ENCODE measurements around the gene ACSS2. TPM values are rescaled to one million over a fixed set of nuclear protein-coding genes. Genes with fewer than 3 reads are reported as not detected.

Gene ACSS2
- total RNA-seq, 1 donor from 2014 or later: 149 TPM

GRCh38 chr20:34938466-34939163, 62.2 kb downstream of the ACSS2 start:
- ATAC-seq (peak; percentile 81), DNase-seq (ENCODE audit: missing footprints) (peak; percentile 84)
- intact Hi-C loops (cut with DNase I): no loop called here

DNA sequence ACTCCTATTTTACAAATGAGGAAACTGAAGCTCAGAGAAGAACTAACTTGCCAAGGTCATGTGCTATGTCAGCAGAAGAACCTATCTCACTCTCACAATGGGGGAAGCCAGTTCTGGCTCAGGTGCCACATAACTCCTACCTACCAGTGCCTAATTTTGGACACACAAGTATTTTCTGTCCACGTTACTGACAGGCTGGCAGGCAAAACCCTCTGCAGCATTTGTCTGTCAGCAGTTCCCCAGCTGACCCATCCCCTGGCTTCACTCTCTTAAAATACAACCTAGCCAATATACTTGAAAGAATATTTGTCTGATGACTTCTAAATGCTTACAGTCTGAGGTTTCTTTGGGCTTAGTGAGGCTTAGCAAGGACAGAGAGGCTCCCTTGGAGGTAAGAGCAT, 63.7 kb downstream of the ACSS2 start:
- intact Hi-C loops (cut with DNase I): loop anchor here (5.0 kb wide), 1 partner anchor 33 kb away; no protein-coding TSS in a partner anchor
- peak; percentile 81 for ATAC-seq
- no peak for DNase-seq (ENCODE audit: missing footprints)

GRCh38 chr20:34941226-34941625, 64.8 kb downstream of the ACSS2 start:
- ATAC-seq (no peak), DNase-seq (ENCODE audit: missing footprints) (no peak)
- intact Hi-C loops (cut with DNase I): loop anchor here (5.0 kb wide), 1 partner anchor 34 kb away; no protein-coding TSS in a partner anchor

DNA sequence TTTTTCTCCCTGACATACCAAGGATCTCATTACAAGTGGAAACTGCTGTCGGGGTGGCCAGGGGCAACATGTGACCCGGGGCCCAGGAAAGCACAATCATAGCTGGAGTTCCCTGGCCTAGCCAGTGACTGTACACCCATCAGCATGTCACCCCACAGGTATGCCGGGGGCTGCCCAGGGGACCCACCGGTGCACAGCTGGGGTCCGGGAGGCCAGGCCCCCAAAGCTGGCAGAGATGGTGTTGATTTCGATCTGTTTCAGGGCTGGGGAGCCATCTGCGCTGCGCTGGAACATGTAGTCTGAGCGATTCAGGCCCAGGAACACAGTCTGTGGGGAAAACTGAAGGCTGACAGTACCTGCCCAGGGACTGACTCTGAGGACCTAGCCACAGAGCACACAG, 65.9 kb downstream of the ACSS2 start:
- intact Hi-C loops (cut with DNase I): loop anchor here (5.0 kb wide), 1 partner anchor 35 kb away; no protein-coding TSS in a partner anchor
- no peak for DNase-seq (ENCODE audit: missing footprints)
- no peak for ATAC-seq

- ATAC-seq (no peak), DNase-seq (ENCODE audit: missing footprints) (no peak)
- intact Hi-C loops (cut with DNase I): loop anchor here (5.0 kb wide), 1 partner anchor 37 kb away; no protein-coding TSS in a partner anchor
Measured at GRCh38 chr20:34943808-34944567, 67.6 kb downstream of the ACSS2 start.

DNA sequence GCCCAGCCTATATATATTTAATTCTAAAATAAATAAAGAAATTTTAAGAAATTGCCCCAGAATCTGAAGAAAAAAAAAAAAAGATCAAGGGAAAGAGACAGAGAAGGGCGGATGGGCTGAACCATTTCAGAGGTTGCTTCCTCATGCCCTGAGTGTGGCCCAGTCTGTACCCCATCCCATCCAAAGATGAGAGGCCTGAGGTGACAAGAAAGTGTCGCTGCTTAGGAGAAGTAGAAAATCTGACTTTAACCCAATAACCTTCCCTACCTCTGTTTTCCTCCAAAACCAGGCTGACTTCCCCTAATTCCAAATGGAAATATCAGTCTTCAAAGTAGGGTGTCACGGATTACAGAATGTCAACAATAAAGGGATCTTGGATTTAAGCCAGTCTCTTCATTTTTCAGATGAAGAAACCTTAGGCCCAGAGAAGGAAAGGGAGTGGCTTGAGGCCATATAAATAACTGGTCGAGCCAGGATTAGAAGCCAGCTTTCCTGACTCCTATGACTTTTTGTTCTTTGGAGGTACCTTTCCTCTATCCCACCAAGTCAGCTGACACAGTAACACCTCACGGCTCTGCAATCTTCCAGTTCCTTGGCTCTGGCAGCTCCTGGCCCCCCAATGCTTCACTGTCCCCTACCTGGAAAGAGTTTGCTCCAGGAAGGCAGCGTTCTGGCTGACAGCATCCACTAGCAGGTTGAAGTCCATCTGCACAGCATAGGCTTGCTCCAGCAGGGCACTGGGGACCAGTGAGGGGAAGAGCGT, 69.1 kb downstream of the ACSS2 start:
- intact Hi-C loops (cut with DNase I): no loop called here
- ATAC-seq: no peak
- no peak for DNase-seq (ENCODE audit: missing footprints)

- DNase-seq (ENCODE audit: missing footprints): no peak
- intact Hi-C loops (cut with DNase I): no loop called here
- ATAC-seq: no peak
Measured at GRCh38 chr20:34946661-34947060, 70.2 kb downstream of the ACSS2 start.

- intact Hi-C loops (cut with DNase I): no loop called here
- no peak for DNase-seq (ENCODE audit: missing footprints)
- ATAC-seq: no peak
Measured at GRCh38 chr20:34947336-34947735, 70.9 kb downstream of the ACSS2 start.

- DNase-seq (ENCODE audit: missing footprints) (no peak), ATAC-seq (no peak)
- intact Hi-C loops (cut with DNase I): no loop called here
Measured at GRCh38 chr20:34948030-34948429, 71.6 kb downstream of the ACSS2 start.

DNA sequence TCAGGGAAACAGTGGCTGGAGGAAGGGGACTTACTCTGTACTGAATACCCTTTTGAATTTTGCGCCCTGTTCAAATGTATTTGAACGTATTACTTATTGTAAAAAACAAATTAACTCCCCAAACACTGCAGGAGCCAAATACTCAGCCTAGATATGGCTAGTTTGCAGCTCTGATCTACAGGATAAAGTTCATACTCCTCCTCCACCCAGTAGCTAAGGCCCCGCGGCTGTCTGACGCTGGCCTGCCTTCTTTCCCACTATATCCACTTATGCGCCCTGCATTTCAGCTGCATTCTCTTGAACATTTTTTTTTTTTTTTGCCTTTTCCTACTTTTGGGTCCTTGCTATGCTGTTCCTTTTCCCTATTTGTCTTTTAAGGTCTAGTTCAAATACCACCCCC, 72.7 kb downstream of the ACSS2 start:
- intact Hi-C loops (cut with DNase I): no loop called here
- no peak for ATAC-seq
- DNase-seq (ENCODE audit: missing footprints): no peak

- ATAC-seq (no peak), DNase-seq (ENCODE audit: missing footprints) (no peak)
- intact Hi-C loops (cut with DNase I): loop anchor here (10.0 kb wide), 1 partner anchor 324 kb away; the partner anchor contains the start of gene MMP24OS
Measured at GRCh38 chr20:34951252-34951651, 74.8 kb downstream of the ACSS2 start.

- peak; percentile 77 for DNase-seq (ENCODE audit: missing footprints)
- intact Hi-C loops (cut with DNase I): loop anchor here (10.0 kb wide), 1 partner anchor 323 kb away; the partner anchor contains the start of gene MMP24OS
- no peak for ATAC-seq
Measured at GRCh38 chr20:34951652-34952051, 75.2 kb downstream of the ACSS2 start.

DNA sequence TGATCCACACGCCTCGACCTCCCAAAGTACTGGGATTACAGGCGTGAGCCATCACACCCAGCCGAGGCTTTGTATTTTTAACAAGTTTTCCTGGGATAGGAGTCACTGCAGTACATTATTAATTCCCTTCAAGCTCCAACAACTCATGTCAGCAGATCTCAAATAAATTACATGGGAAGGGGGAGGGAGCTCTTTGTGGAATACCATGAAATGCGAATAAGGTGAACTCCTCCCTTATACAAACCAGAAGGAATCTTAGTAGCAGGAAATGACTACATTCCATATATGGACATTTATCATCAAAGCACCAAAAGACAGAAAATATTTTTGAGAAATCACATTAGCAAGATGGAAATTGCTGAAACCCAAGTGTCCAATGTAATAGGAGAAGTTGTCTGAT, 76.3 kb downstream of the ACSS2 start:
- no peak for DNase-seq (ENCODE audit: missing footprints)
- intact Hi-C loops (cut with DNase I): loop anchor here (10.0 kb wide), 1 partner anchor 322 kb away; the partner anchor contains the start of gene MMP24OS
- ATAC-seq: no peak

GRCh38 chr20:34953960-34954359, 77.5 kb downstream of the ACSS2 start:
- DNase-seq (ENCODE audit: missing footprints) (no peak), ATAC-seq (no peak)
- intact Hi-C loops (cut with DNase I): loop anchor here (10.0 kb wide), 1 partner anchor 321 kb away; the partner anchor contains the start of gene MMP24OS

DNA sequence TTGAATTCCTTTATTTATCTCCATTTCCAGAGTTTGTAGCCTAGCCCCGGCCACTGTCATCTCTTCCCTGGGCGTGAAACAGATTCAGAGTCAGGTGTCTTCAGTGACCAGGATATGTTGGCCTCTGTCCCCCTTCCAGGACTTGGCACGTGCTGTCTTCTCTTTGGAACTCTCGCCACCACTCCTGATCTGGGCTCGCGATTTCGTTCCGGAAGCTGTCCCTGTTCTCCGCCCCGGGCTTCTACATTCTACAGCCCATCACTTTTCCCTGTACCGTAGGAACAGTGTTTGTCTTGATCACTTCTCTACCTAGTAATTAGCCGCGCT, 78.5 kb downstream of the ACSS2 start:
- ATAC-seq (no peak), DNase-seq (ENCODE audit: missing footprints) (no peak)

DNA sequence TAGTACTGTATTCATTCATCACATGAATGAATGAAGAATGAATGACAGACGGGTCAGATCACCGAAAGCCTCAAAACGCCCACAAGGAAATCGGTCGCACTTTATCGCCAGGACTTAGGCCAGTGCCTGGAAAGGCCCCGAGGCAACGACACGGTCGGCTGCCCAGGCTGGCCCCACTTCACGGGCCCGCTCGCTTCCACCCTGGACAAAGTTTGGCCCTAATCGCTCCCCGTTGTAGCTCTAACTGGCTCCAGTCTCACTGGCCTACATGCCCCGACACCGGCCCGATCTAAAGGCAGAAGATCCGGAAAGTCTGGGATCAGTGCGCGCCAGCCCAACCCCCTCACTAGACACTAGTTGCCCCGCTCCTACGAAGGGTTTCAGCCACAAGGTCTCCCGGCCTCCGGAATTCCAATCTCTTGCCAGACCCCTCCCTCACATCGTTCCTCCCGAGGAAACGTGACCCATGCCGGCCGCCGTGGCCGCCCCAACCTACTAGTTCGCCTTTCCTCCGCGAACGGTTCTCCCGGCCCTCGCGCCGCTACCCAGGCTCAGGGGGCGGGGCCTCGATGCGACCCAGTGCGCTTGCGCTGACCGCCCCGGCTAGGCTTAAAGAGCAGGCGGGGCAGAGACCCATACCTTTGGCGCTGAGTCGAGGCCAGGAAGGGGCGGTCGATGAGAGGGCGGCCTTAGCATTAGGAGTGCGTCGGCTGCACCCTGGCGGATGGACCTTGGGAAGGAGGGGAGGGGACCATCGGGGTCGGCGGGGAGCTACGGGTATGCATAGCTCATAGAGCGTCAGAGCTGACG, 79.0 kb downstream of the ACSS2 start, which contains the start of the genes GSS and MYH7B:
Gene GSS, minus strand, starts transcription at position 576 of the 810 bp plus-strand sequence. CDS start 3,954 bp downstream, outside the sequence.
Gene MYH7B, plus strand, starts transcription at position 638 of the 810 bp plus-strand sequence. CDS start 22,138 bp downstream, outside the sequence.
- intact Hi-C loops (cut with DNase I): loop anchor here (1.0 to 10.0 kb wide), 2 partner anchors 79 to 319 kb away; partner anchors contain the start of genes ACSS2 and MMP24OS
- DNase-seq (ENCODE audit: missing footprints): peak; percentile 99
- peak; percentile 97 for ATAC-seq

More for the DNA sequence above, 78.5 kb downstream of the ACSS2 start:
- intact Hi-C loops (cut with DNase I): loop anchor here (1.0 to 10.0 kb wide), 2 partner anchors 79 to 320 kb away; partner anchors contain the start of genes ACSS2 and MMP24OS

- intact Hi-C loops (cut with DNase I): loop anchor here (10.0 kb wide), 1 partner anchor 319 kb away; the partner anchor contains the start of gene MMP24OS
- no peak for ATAC-seq
Measured at GRCh38 chr20:34956041-34956458, 79.6 kb downstream of the ACSS2 start.

More at GRCh38 chr20:34956041-34956458, 79.6 kb downstream of the ACSS2 start:
- DNase-seq (ENCODE audit: missing footprints): no peak
